Pancreas (tissue), 10 donors: ENCODE data around the gene CPLANE2. TPM values are rescaled to one million over a fixed set of nuclear protein-coding genes. Genes with fewer than 3 reads are reported as not detected.

Experiments used
- ATAC-seq, 4 donors: fragments of 200-7000 bp; cut with Tn5 transposase; one replicate each; pipeline versions ENCODE4 v1.8.0 to v1.9.1; 2020; ENCODE audit warnings: mild to moderate bottlenecking in 4 of 4, moderate library complexity in 4 of 4
- DNase-seq, 6 donors: peaks; one replicate each; pipeline ENCODE4 v3.0.0-alpha.2; 2020
- FAIRE-seq: peaks from 2 replicates; lab custom pipeline; 2012; peaks lifted over from hg19 to GRCh38; lab: Jason Lieb, UNC
- H3K27ac ChIP-seq, 4 donors: fragments of 200-600 bp; sonication (generic); 1 replicate in 3 of 4; 2 replicates in 1 of 4; pipeline versions ENCODE4 v1.5.0 to v1.8.0; 2020
- H3K27me3 ChIP-seq, 4 donors: fragments of 200-600 bp; one replicate each; pipeline ENCODE4 v1.8.0; 2021
- H3K36me3 ChIP-seq, 3 donors: fragments of 200-600 bp; sonication (generic) in 1 of 3; one replicate each; pipeline versions ENCODE4 v1.5.0 to v1.8.0; 2020 to 2021
- H3K4me1 ChIP-seq, 3 donors: fragments of 200-600 bp; one replicate each; pipeline ENCODE4 v1.8.0; 2021
- H3K4me3 ChIP-seq, 4 donors: fragments of 200-600 bp; sonication (generic) in 2 of 4; one replicate each; pipeline versions ENCODE4 v1.5.0 to v1.8.0; 2020 to 2021
- H3K9me3 ChIP-seq, 4 donors: fragments of 200-600 bp; one replicate each; pipeline ENCODE4 v1.8.0; 2021
- WGBS, 2 donors: extraction: QIAGEN DNeasy Blood & Tissue Kit; methylation state at CpG; one replicate each; pipeline ENCODE4 v1.1.7; 2013; 5-methylcytosine and 5-hydroxymethylcytosine counted together
- intact Hi-C, 3 donors: fragments of 100-400 bp; cut with DNase I; formaldehyde crosslinking; loops; one replicate each; pipeline versions ENCODE4 v1.11.1 to v1.14.2; 2022
- polyA plus RNA-seq, 2 donors: library from polyadenylated mRNA; stranded (reverse); fragments of 200-250 nt; gene quantifications; one replicate each; pipeline ENCODE4 v1.2.3, GENCODE V29; 2013
- total RNA-seq, 6 donors: library from RNA; stranded (reverse); fragmentation: NEBNext Ultra II Directional in 4 of 6; extraction: Animal tissue kit (Norgen Biotek cat#: 25700) in 4 of 6; gene quantifications; one replicate each; pipeline versions ENCODE4 v1.2.1 to v1.2.4, GENCODE V29; 2021 to 2023
- TF ChIP-seq, protein P1 (sequence below), 4 donors: fragments of 200-600 bp; sonication (generic) in 3 of 4; IDR thresholded peaks; one replicate each; pipeline versions ENCODE4 v1.5.0 to v1.8.0; 2021; ENCODE audit warnings: antibody characterized with exemption in 4 of 4
- donor health status: healthy with polysubstance abuse.
- donor health status: DM: no; HTN: no; CAD: no; lungs with moderate emphysema.
- donor health status: DM: no; HTN: no; CAD: no.
- donor health status: control.
- donor health status: control.
- donor health status: Bipolar disorder and iron deficiency.
- donor health status: DM: yes; HTN: yes; CAD: no.
- donor health status: DM: no; HTN: no; CAD: no.
- donor health status: DM: no; HTN: no; CAD: no.
- donor health status: DM: yes; HTN: yes; CAD: no.

The CPLANE2 gene
- total and polyA plus RNA-seq, 8 donors = 2.2 to 9.1 (median 3.9) TPM

DNA sequence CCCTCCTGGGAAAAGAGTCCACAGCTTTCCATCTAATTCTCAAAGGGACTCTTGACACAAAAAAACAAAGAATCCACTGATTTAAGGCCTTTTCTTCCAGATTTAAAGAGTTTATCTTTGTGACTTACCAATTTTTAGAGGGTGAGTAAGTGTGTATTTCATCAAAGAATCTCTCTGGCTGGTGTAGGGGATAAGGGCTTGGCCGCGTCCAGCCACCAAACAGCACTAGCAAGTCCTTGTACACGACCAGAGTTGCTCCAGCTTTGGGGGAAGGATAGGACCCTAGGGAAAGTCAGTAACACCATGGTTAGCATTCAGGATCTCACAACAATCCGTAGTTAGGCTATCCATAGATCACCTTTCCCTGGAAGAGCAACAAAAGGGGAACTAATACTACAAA lies 19.5 kb upstream of the CPLANE2 start:
- ATAC-seq = no peak
- intact Hi-C loops = no loop called here
- WGBS, 2 donors = 87 to 88% methylated on average over 4 of the region's 4 CpGs
- H3K9me3 ChIP-seq = no peaks in the 10 kb centered on the region
- no peaks in the 10 kb centered on the region for H3K27me3 ChIP-seq
- peaks cover 0 to 8% (median 0%) of the 10 kb centered on the region in 3 donors for H3K4me1 ChIP-seq
- H3K27ac ChIP-seq = no peak overlapping the region
- FAIRE-seq = no peak
- DNase-seq = no peak
- TF ChIP-seq, protein P1, sequence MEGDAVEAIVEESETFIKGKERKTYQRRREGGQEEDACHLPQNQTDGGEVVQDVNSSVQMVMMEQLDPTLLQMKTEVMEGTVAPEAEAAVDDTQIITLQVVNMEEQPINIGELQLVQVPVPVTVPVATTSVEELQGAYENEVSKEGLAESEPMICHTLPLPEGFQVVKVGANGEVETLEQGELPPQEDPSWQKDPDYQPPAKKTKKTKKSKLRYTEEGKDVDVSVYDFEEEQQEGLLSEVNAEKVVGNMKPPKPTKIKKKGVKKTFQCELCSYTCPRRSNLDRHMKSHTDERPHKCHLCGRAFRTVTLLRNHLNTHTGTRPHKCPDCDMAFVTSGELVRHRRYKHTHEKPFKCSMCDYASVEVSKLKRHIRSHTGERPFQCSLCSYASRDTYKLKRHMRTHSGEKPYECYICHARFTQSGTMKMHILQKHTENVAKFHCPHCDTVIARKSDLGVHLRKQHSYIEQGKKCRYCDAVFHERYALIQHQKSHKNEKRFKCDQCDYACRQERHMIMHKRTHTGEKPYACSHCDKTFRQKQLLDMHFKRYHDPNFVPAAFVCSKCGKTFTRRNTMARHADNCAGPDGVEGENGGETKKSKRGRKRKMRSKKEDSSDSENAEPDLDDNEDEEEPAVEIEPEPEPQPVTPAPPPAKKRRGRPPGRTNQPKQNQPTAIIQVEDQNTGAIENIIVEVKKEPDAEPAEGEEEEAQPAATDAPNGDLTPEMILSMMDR (IDR thresholded peaks at IDR 0.05) = no peak
- no peak overlapping the region for H3K4me3 ChIP-seq
- peaks cover 0 to 18% (median 2%) of the 10 kb centered on the region in 3 donors for H3K36me3 ChIP-seq

DNA sequence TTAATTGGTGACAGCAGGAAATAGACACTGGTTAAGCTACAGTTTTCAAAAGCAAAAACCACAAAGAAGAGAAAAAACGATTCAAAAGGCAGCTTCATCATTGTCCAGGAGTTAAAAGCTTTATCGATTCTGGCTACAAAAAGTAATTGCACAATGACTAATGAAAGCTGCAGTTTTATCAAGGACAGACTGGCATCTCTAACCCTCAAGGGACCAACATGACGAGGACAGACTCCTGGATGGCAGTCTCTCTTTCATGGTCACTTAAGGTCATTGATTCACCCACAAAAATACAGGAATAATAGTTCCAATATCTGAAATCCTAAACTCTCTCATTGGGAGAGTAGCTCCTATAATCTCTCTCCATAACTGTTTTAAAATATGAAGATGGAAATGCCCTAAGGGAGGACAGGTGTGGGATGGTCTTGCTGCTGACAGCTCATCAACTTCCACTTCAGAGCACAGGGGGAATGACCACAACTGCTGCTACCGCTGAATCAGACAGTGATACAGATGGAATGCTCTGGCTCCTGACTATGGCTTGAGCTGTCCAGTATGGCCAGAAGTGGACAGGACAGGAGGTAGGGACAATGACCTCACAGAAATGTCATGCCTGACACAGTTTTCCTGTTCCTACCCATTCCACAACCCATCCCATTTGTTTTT lies 17.4 kb upstream of the CPLANE2 start:
- FAIRE-seq (no peak), ATAC-seq (no peak), DNase-seq (no peak)
- peaks cover 0 to 21% (median 10%) of the 10 kb centered on the region in 3 donors for H3K36me3 ChIP-seq
- H3K27ac ChIP-seq = no peak overlapping the region
- H3K4me3 ChIP-seq = no peak overlapping the region
- H3K9me3 ChIP-seq = no peaks in the 10 kb centered on the region
- TF ChIP-seq, protein P1 (IDR thresholded peaks at IDR 0.05) = no peak
- H3K27me3 ChIP-seq = no peaks in the 10 kb centered on the region
- WGBS, 2 donors = 35 to 43% methylated on average over 4 of the region's 4 CpGs
- H3K4me1 ChIP-seq = peaks cover 6 to 19% (median 7%) of the 10 kb centered on the region in 3 donors
- intact Hi-C loops = no loop called here

DNA sequence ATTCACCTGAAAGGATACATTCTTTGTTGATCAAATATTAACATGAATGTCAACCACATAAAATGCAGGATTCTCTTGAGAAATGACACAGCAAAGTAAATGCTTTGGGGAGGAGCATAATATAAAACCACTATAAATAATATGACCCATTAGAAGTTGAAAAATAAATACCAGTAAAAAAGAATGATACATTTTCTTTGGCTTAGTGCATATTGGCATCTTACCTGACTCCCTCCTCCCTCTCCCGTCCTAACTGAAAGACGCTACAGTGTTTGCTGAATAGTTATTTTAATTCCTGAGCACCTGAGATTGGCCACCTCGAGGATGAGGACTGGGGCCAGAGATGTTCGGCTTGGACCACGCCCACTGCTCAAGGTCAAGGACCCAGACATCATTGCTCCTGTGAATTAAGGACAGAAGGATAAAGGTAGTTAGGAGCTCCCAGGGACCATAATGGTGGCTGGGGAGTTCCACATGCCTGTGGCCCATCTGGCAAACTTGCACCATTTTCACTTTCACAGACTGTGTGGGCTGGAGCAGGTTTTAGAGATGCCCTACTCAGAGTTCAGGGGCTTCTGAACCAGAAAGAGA lies 16.4 kb upstream of the CPLANE2 start:
- TF ChIP-seq, protein P1 (IDR thresholded peaks at IDR 0.05) = no peak
- 43 to 47% methylated on average over 5 of the region's 5 CpGs for WGBS, 2 donors

DNA sequence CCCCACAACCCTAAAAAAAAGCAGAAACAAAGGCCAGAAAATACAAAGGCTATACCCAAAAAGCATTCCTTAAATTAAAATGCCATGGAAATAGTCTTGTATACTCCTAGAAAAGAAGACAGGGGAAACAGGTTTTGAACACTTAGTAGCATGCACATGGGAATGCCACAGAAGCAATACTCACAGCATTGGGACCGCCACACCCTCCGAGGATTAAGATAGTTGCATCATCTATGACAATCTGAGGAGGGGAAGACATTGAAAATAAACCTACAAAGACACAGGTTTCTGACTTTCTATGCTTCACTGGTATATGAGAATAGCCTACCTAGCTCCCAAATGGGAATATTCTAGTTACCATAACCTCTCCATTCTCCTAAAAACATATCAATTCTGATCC lies 15.9 kb upstream of the CPLANE2 start:
- intact Hi-C loops = no loop called here
- DNase-seq (no peak), ATAC-seq (no peak), FAIRE-seq (no peak)
- WGBS, 2 donors = 90 to 94% methylated on average over 2 of the region's 2 CpGs
- Histone ChIP-seq H3K36me3 (peaks cover 0 to 21% (median 9%) of the 10 kb centered on the region in 3 donors), H3K4me1 (peaks cover 10 to 34% (median 19%) of the 10 kb centered on the region in 3 donors), H3K27me3 (no peaks in the 10 kb centered on the region), H3K27ac (no peak overlapping the region), H3K9me3 (no peaks in the 10 kb centered on the region), H3K4me3 (no peak overlapping the region)
- TF ChIP-seq, protein P1 (IDR thresholded peaks at IDR 0.05) = no peak

More for the DNA sequence above, 16.4 kb upstream of the CPLANE2 start:
- Histone ChIP-seq H3K4me3 (no peak overlapping the region), H3K9me3 (no peaks in the 10 kb centered on the region), H3K36me3 (peaks cover 0 to 21% (median 9%) of the 10 kb centered on the region in 3 donors), H3K27me3 (no peaks in the 10 kb centered on the region), H3K27ac (no peak overlapping the region), H3K4me1 (peaks cover 10 to 28% (median 14%) of the 10 kb centered on the region in 3 donors)
- FAIRE-seq (no peak), DNase-seq (no peak), ATAC-seq (no peak)
- intact Hi-C loops = no loop called here

DNA sequence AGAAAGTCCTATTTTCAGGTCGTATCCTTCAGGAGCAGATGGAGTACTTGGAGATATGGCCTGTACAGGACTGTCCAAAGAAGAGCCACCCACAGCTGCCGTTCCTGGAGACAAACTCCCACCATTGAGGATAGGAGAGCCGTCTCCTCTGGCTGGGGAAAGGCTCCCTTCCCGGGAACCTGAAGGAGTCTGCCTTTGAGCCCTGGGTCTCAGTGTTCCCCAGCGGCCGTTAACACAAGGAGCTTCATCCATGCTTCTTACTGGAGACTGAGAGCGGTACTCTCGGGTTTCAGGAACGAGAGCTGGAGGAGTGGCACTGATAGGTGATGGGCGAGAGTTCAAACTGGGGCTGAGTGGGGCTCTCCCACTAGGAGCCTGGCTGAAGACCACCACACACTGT lies 14.4 kb upstream of the CPLANE2 start:
- no peak overlapping the region for H3K4me3 ChIP-seq
- H3K4me1 ChIP-seq = peaks cover 22 to 46% (median 27%) of the 10 kb centered on the region in 3 donors
- no peaks in the 10 kb centered on the region for H3K9me3 ChIP-seq
- TF ChIP-seq, protein P1 (IDR thresholded peaks at IDR 0.05) = no peak
- H3K27ac ChIP-seq = no peak overlapping the region
- no peak for FAIRE-seq
- DNase-seq = no peak
- peaks cover 0 to 21% (median 9%) of the 10 kb centered on the region in 3 donors for H3K36me3 ChIP-seq
- no peaks in the 10 kb centered on the region for H3K27me3 ChIP-seq
- no peak for ATAC-seq
- intact Hi-C loops = no loop called here
- 79 to 86% methylated on average over 10 of the region's 10 CpGs for WGBS, 2 donors
